ENCODE data around the gene RANBP3L.

DNA sequence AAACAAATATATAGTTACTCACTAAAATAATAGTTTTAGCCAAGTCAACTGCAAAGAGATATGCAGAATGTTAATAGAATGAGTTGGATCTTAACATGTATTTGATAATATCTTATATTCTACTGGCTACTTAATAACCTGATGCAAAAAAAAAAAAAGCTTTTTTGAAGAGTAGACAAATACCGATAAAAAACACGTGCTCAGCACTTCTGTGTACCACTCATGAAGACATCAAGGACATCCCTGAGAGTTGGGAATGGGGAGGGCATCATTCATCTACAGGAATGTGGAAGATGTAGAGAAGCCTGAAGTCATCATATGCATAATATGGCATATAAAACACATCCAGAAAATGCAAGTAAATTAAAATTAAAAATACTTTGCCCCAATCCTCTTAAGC, 43.2 kb upstream of the RANBP3L start:
- TF ChIP-seq BHLHE40 (IDR thresholded peaks at IDR 0.05; ENCODE audit: low read depth, low read length): no peak
- TF ChIP-seq, protein P1, sequence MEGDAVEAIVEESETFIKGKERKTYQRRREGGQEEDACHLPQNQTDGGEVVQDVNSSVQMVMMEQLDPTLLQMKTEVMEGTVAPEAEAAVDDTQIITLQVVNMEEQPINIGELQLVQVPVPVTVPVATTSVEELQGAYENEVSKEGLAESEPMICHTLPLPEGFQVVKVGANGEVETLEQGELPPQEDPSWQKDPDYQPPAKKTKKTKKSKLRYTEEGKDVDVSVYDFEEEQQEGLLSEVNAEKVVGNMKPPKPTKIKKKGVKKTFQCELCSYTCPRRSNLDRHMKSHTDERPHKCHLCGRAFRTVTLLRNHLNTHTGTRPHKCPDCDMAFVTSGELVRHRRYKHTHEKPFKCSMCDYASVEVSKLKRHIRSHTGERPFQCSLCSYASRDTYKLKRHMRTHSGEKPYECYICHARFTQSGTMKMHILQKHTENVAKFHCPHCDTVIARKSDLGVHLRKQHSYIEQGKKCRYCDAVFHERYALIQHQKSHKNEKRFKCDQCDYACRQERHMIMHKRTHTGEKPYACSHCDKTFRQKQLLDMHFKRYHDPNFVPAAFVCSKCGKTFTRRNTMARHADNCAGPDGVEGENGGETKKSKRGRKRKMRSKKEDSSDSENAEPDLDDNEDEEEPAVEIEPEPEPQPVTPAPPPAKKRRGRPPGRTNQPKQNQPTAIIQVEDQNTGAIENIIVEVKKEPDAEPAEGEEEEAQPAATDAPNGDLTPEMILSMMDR (conservative IDR thresholded peaks at IDR 0.05; ENCODE audit: low read depth, low read length): no peak
- TF ChIP-seq, protein P2, sequence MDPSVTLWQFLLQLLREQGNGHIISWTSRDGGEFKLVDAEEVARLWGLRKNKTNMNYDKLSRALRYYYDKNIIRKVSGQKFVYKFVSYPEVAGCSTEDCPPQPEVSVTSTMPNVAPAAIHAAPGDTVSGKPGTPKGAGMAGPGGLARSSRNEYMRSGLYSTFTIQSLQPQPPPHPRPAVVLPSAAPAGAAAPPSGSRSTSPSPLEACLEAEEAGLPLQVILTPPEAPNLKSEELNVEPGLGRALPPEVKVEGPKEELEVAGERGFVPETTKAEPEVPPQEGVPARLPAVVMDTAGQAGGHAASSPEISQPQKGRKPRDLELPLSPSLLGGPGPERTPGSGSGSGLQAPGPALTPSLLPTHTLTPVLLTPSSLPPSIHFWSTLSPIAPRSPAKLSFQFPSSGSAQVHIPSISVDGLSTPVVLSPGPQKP (IDR thresholded peaks at IDR 0.05; ENCODE audit: borderline replicate concordance, low read depth, low read length): no peak
- TF ChIP-seq CEBPB (IDR thresholded peaks at IDR 0.05; ENCODE audit: low read depth, low read length): no peak
- TF ChIP-seq RAD21 (IDR thresholded peaks at IDR 0.05; ENCODE audit: low read length): no peak
- no peak for TF ChIP-seq RFX5 (IDR thresholded peaks at IDR 0.05; ENCODE audit: low read depth, low read length)
- no peak for TF ChIP-seq POLR2A (IDR thresholded peaks at IDR 0.05; ENCODE audit: low read depth, low read length)
- no peak for TF ChIP-seq FOS (IDR thresholded peaks at IDR 0.05; ENCODE audit: low read depth, low read length)
- TF ChIP-seq CHD1 (IDR thresholded peaks at IDR 0.05; ENCODE audit: low read depth, low read length): no peak

Data from IMR-90 (cell line).